Tibial nerve (tissue), 4 donors: Measurements from ENCODE around the gene COQ6. TPM values are rescaled to one million over a fixed set of nuclear protein-coding genes. Genes with fewer than 3 reads are reported as not detected.

ENCODE experiments used
- DNase-seq, 2 donors: peaks; one replicate each; pipeline ENCODE4 v3.0.0-alpha.2; 2019; ENCODE audit warnings: low spot score in 2 of 2
- H3K27ac ChIP-seq, 4 donors: fragments of 200-600 bp; sonication (generic) in 3 of 4; one replicate each; pipeline ENCODE4 v1.5.1; 2017 to 2019; ENCODE audit warnings: mild to moderate bottlenecking in 1 of 4
- H3K27me3 ChIP-seq, 2 donors: fragments of 200-600 bp; sonication (generic) in 1 of 2; one replicate each; pipeline versions ENCODE4 v1.5.1 to v1.6.0; 2017 to 2019
- H3K36me3 ChIP-seq, 3 donors: fragments of 200-600 bp; sonication (generic); one replicate each; pipeline ENCODE4 v1.5.1; 2018 to 2019
- H3K4me1 ChIP-seq, 4 donors: fragments of 200-600 bp; sonication (generic) in 3 of 4; one replicate each; pipeline ENCODE4 v1.5.1; 2017 to 2019
- H3K4me3 ChIP-seq, 4 donors: fragments of 200-600 bp; sonication (generic) in 3 of 4; one replicate each; pipeline ENCODE4 v1.5.1; 2017 to 2019; ENCODE audit warnings: mild to moderate bottlenecking in 1 of 4, moderate library complexity in 1 of 4
- H3K9me3 ChIP-seq, 4 donors: fragments of 200-600 bp; sonication (generic) in 3 of 4; one replicate each; pipeline ENCODE4 v1.5.1; 2017 to 2019
- CTCF ChIP-seq, 5 experiments: fragments of 200-600 bp in 3 of 5; fragments of 450-650 bp in 2 of 5; sonication (generic) in 3 of 5; IDR thresholded peaks; one replicate each; pipeline ENCODE4 v1.5.1; 2016 to 2019; ENCODE audit warnings: antibody characterized with exemption in 5 of 5, mild to moderate bottlenecking in 3 of 5, moderate library complexity in 2 of 5
- EP300 ChIP-seq, 2 donors: sonication (generic); formaldehyde crosslinking; IDR thresholded peaks; one replicate each; pipeline ENCODE4 v1.6.1; 2017; ENCODE audit warnings: antibody characterized with exemption in 2 of 2, mild to moderate bottlenecking in 1 of 2
- POLR2A ChIP-seq, 2 donors: fragments of 450-650 bp; IDR thresholded peaks; one replicate each; pipeline ENCODE4 v1.6.1; 2017; ENCODE audit warnings: antibody characterized with exemption in 2 of 2, mild to moderate bottlenecking in 2 of 2, moderate library complexity in 2 of 2
- WGBS, 2 donors: methylation state at CpG; one replicate each; pipeline ENCODE4 v1.1.5; 2018; 5-methylcytosine and 5-hydroxymethylcytosine counted together
- total RNA-seq, 4 donors: library from RNA; depleted of rRNA; stranded (reverse); fragments of >200 nt; gene quantifications; one replicate each; pipeline ENCODE4 v1.1.0, GENCODE V29; 2016

Gene COQ6
- total RNA-seq, 4 donors from 2014 or later, result 20.3 to 42.3 (median 27.8) TPM

DNA sequence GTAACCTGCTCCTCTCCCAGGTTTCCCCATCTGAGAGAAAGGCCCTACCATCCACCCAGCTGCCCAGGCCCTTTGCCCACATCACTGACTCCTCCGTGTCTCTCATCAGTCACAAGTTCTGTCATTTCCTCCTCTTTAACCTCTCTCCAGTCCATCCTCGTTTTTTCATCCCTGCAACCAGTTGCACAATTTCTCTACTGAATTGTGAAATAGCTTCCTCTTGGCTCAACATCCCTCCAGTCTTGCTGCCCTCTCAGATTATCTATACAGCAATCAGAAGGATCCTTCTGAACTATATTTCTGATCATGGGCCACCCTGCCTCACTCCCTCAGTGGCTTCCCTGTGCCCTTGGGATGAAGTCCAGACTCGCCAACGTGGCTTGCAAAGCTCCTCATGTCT is 7.0 kb upstream of the COQ6 start:
- peak in 1 of 2 donors; percentile 64 for DNase-seq
- Histone ChIP-seq H3K4me1 (no peaks in the 10 kb centered on the region), H3K9me3 (no peaks in the 10 kb centered on the region), H3K27me3 (no peaks in the 10 kb centered on the region), H3K4me3 (no peak overlapping the region), H3K27ac (peak overlapping the region in 1 of 4 donors; percentile 22), H3K36me3 (peaks cover 0 to 88% (median 2%) of the 10 kb centered on the region in 3 donors)
- 47 to 51% methylated on average over 4 of the region's 4 CpGs for WGBS, 2 donors
- no peak for TF ChIP-seq POLR2A (IDR thresholded peaks at IDR 0.05)
- TF ChIP-seq CTCF (IDR thresholded peaks at IDR 0.05), result no peak
- peak in 1 of 2 donors; percentile 67 for TF ChIP-seq EP300 (IDR thresholded peaks at IDR 0.05)

GRCh38 chr14:73944432-73945158 is 5.5 kb upstream of the COQ6 start:
- Histone ChIP-seq H3K4me3 (no peak overlapping the region), H3K27me3 (no peaks in the 10 kb centered on the region), H3K27ac (no peak overlapping the region), H3K4me1 (peaks cover 0 to 12% (median 2%) of the 10 kb centered on the region in 4 donors), H3K9me3 (no peaks in the 10 kb centered on the region), H3K36me3 (peaks cover 0 to 73% (median 2%) of the 10 kb centered on the region in 3 donors)
- no peak for DNase-seq
- WGBS, 2 donors, result 89 to 92% methylated on average over 13 to 17 of the region's 17 CpGs
- TF ChIP-seq CTCF (IDR thresholded peaks at IDR 0.05) (no peak), POLR2A (IDR thresholded peaks at IDR 0.05) (no peak), EP300 (IDR thresholded peaks at IDR 0.05) (no peak)

GRCh38 chr14:73945159-73945670 is 4.9 kb upstream of the COQ6 start:
- Histone ChIP-seq H3K9me3 (no peaks in the 10 kb centered on the region), H3K27ac (no peak overlapping the region), H3K4me3 (no peak overlapping the region), H3K36me3 (peaks cover 0 to 67% (median 2%) of the 10 kb centered on the region in 3 donors), H3K27me3 (no peaks in the 10 kb centered on the region), H3K4me1 (peaks cover 0 to 12% (median 2%) of the 10 kb centered on the region in 4 donors)
- 84% methylated on average over 4 of the region's 4 CpGs for WGBS, 2 donors
- TF ChIP-seq EP300 (IDR thresholded peaks at IDR 0.05) (no peak), POLR2A (IDR thresholded peaks at IDR 0.05) (no peak), CTCF (IDR thresholded peaks at IDR 0.05) (no peak)
- DNase-seq, result no peak

GRCh38 chr14:73953731-73954130 is 3.6 kb downstream of the COQ6 start:
- Histone ChIP-seq H3K27me3 (no peaks in the 10 kb centered on the region), H3K36me3 (peaks cover 3 to 54% (median 12%) of the 10 kb centered on the region in 3 donors), H3K27ac (no peak overlapping the region), H3K4me1 (peaks cover 0 to 34% (median 10%) of the 10 kb centered on the region in 4 donors), H3K9me3 (no peaks in the 10 kb centered on the region), H3K4me3 (no peak overlapping the region)
- 65 to 71% methylated on average over 1 of the region's 1 CpG for WGBS, 2 donors
- DNase-seq, result no peak
- no peak for TF ChIP-seq EP300 (IDR thresholded peaks at IDR 0.05)
- TF ChIP-seq POLR2A (IDR thresholded peaks at IDR 0.05), result no peak
- no peak for TF ChIP-seq CTCF (IDR thresholded peaks at IDR 0.05)

DNA sequence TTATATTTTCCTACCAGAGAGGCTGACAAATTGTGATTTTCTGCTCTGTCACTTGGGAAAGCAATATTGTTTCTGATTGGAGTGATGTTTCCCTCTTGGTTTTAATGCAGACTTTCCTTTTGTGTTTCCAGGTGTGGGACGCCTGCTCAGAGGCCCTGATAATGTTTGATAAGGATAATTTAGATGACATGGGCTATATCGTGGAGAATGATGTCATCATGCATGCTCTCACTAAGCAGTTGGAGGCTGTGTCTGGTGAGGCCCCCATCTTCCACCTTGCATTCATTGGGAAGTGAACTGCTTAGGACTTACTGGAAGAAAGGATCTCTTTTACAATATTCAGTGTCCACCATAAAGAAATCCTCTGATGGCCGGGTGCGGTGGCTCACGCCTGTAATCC is 5.6 kb downstream of the COQ6 start:
- Histone ChIP-seq H3K27ac (no peak overlapping the region), H3K27me3 (no peaks in the 10 kb centered on the region), H3K9me3 (no peaks in the 10 kb centered on the region), H3K4me3 (no peak overlapping the region), H3K36me3 (peaks cover 5 to 74% (median 19%) of the 10 kb centered on the region in 3 donors), H3K4me1 (peaks cover 0 to 24% (median 8%) of the 10 kb centered on the region in 4 donors)
- WGBS, 2 donors, result 92 to 94% methylated on average over 5 of the region's 5 CpGs
- no peak for DNase-seq
- TF ChIP-seq POLR2A (IDR thresholded peaks at IDR 0.05), result no peak
- TF ChIP-seq EP300 (IDR thresholded peaks at IDR 0.05), result no peak
- no peak for TF ChIP-seq CTCF (IDR thresholded peaks at IDR 0.05)
